GM23248 (cell line): ENCODE results near the gene RBMS3.

ENCODE experiments used
- EZH2 ChIP-seq: fragments of 200-600 bp; sonication (generic); IDR thresholded peaks from 2 replicates; pipeline ENCODE4 v1.6.1; 2018; ENCODE audit warnings: antibody characterized with exemption, mild to moderate bottlenecking; ENCODE audit not compliant: insufficient read depth, poor library complexity, severe bottlenecking
- EZH2phosphoT487 ChIP-seq: fragments of 200-600 bp; sonication (generic); IDR thresholded peaks from 2 replicates; pipeline ENCODE4 v1.6.1; 2018; ENCODE audit warnings: antibody characterized with exemption, moderate library complexity, mild to moderate bottlenecking, low read depth; ENCODE audit not compliant: insufficient read depth

DNA sequence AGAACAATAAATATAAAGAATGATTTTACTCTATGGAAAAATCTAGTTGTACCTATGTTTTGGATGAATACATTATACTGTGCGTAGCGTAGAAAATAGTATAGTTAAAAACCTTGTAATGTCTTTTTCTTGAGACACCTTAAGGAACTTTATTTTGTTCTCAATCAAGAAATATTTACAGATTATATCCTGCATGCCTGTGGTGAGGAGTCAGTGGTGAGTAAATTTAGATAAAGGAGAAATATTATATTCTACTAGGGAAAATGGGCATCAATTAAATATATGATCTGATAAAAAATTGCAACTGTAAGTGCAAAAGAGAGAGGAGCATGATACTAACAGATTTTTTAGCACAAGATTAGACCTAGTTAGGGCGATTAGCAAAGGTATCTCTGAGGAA lies 157.7 kb downstream of the RBMS3 start:
- TF ChIP-seq EZH2phosphoT487 (no peak), EZH2 (no peak)
